OCI-LY7 (cell line): ENCODE data around the gene KCNMB2. TPM values are rescaled to one million over a fixed set of nuclear protein-coding genes. Genes with fewer than 3 reads are reported as not detected.
A peak's percentile ranks its signal among the peaks of the same experiment; 100 is the strongest.
"Not testable (repeated sequence)": the region's sequence is repeated elsewhere in the genome, so short reads cannot be mapped to it uniquely, and the experiment has no call there.

Experiments
- BruUV-seq: library from RNA; stranded (reverse); fragments of 400-500 nt; replicated peaks from 2 replicates; lab custom pipeline; 2021; lab: Mats Ljungman, UMichigan
- CTCF ChIA-PET: fragments of 300-600 bp; sonication (Branson Sonifier 250); formaldehyde crosslinking; loops from one replicate; lab custom pipeline; 2022; ENCODE audit warnings: antibody characterized with exemption; ENCODE audit not compliant: unreplicated experiment; lab: Charles Lee
- POLR2A ChIA-PET: fragments of 300-600 bp; sonication (Branson Sonifier 250); formaldehyde crosslinking; loops from one replicate; lab custom pipeline; 2022; ENCODE audit warnings: antibody characterized with exemption; lab: Charles Lee
- DNase-seq: peaks from one replicate; pipeline ENCODE4 v3.0.0-alpha.2; 2015; ENCODE audit warnings: low spot score
- H2AFZ ChIP-seq: fragments of 200-600 bp; sonication (generic), shearing (Covaris generic); 2 replicates; pipeline ENCODE4 v1.6.1; 2014; ENCODE audit warnings: mild to moderate bottlenecking, antibody characterized with exemption, low read length, moderate library complexity
- H3K27ac ChIP-seq: fragments of 200-600 bp; sonication (generic); 2 replicates; pipeline ENCODE4 v1.5.1; 2014; ENCODE audit warnings: mixed run types, low read depth, mild to moderate bottlenecking, moderate library complexity, low read length, inconsistent platforms; ENCODE audit not compliant: poor library complexity, severe bottlenecking
- H3K36me3 ChIP-seq: fragments of 200-600 bp; sonication (generic); 2 replicates; pipeline ENCODE4 v1.6.1; 2014; ENCODE audit warnings: mild to moderate bottlenecking, antibody characterized with exemption, low read length, moderate library complexity, mixed read lengths; ENCODE audit not compliant: insufficient read depth
- H3K4me1 ChIP-seq: fragments of 200-600 bp; sonication (generic); 2 replicates; pipeline ENCODE4 v1.5.1; 2014; ENCODE audit warnings: mild to moderate bottlenecking, low read length; ENCODE audit not compliant: insufficient read depth, poor library complexity, severe bottlenecking
- H3K4me2 ChIP-seq: fragments of 200-600 bp; sonication (generic); 2 replicates; pipeline ENCODE4 v1.6.1; 2014; ENCODE audit warnings: mild to moderate bottlenecking, low read length
- H3K4me3 ChIP-seq: fragments of 200-600 bp; sonication (generic); 2 replicates; pipeline ENCODE4 v1.5.1; 2014; ENCODE audit warnings: mild to moderate bottlenecking, low read depth, low read length; ENCODE audit not compliant: poor library complexity, severe bottlenecking
- H3K79me2 ChIP-seq: fragments of 200-600 bp; sonication (generic); 2 replicates; pipeline ENCODE4 v1.6.1; 2016; ENCODE audit warnings: low read depth, mild to moderate bottlenecking, low read length, moderate library complexity, mixed read lengths; ENCODE audit not compliant: insufficient read depth
- H3K9me2 ChIP-seq: fragments of 200-600 bp; sonication (generic); 2 replicates; pipeline ENCODE4 v1.6.1; 2016; ENCODE audit warnings: mild to moderate bottlenecking, low read length, mixed read lengths; ENCODE audit not compliant: insufficient read depth
- H3K9me3 ChIP-seq: fragments of 200-600 bp; sonication (generic); 2 replicates; pipeline ENCODE4 v1.6.1; 2014; ENCODE audit warnings: mild to moderate bottlenecking, mixed run types, low read length, mixed read lengths
- H4K20me1 ChIP-seq: fragments of 200-600 bp; sonication (generic); 2 replicates; pipeline ENCODE4 v1.6.1; 2014; ENCODE audit warnings: mild to moderate bottlenecking, antibody characterized with exemption, low read length, moderate library complexity, mixed read lengths; ENCODE audit not compliant: insufficient read depth
- CTCF ChIP-seq: fragments of 200-600 bp; sonication (generic); conservative IDR thresholded peaks from 2 replicates; pipeline ENCODE4 v1.5.1; 2014; ENCODE audit warnings: mild to moderate bottlenecking, antibody characterized with exemption, low read length, moderate library complexity, mixed read lengths
- EZH2phosphoT487 ChIP-seq: fragments of 200-600 bp; sonication (generic); IDR thresholded peaks from 2 replicates; pipeline ENCODE4 v1.6.1; 2018; ENCODE audit warnings: low read depth, borderline replicate concordance, mild to moderate bottlenecking, mixed run types, antibody characterized with exemption, low read length, moderate library complexity, mixed read lengths
- intact Hi-C: fragments of 100-400 bp; cut with micrococcal nuclease; formaldehyde crosslinking; loops from one replicate; pipeline ENCODE4 v1.10.0; 2022; ENCODE audit not compliant: unreplicated experiment
- total RNA-seq, 2 experiments: library from RNA; depleted of rRNA in 1 of 2; stranded (reverse); fragments of >200 nt in 1 of 2; shearing (Covaris generic) in 1 of 2; gene quantifications; 2 replicates each; pipeline ENCODE4 v1.2.3, GENCODE V29; 2014 to 2022

KCNMB2 gene
- total RNA-seq, 2 experiments from 2014 or later, result not detected

- no TSS peak for BruUV-seq
- H3K9me2 ChIP-seq, result no peaks in the 10 kb centered on the region
- H3K4me2 ChIP-seq, result no peak overlapping the region
- no peaks in the 10 kb centered on the region for H3K9me3 ChIP-seq
- H4K20me1 ChIP-seq, result no peaks in the 10 kb centered on the region
- no peaks in the 10 kb centered on the region for H3K36me3 ChIP-seq
- no peak overlapping the region for H3K4me3 ChIP-seq
- H2AFZ ChIP-seq, result no peak overlapping the region
- H3K27ac ChIP-seq, result no peak overlapping the region
- ChIA-PET CTCF (no interaction called here), POLR2A (no interaction called here)
- DNase-seq, result no peak
- TF ChIP-seq CTCF (no peak), EZH2phosphoT487 (no peak)
- no peaks in the 10 kb centered on the region for H3K79me2 ChIP-seq
- intact Hi-C loops, result no loop called here
- no peaks in the 10 kb centered on the region for H3K4me1 ChIP-seq
Observed at GRCh38 chr3:178743297-178743696, 207.1 kb downstream of the KCNMB2 start.

- H3K4me1 ChIP-seq, CTCF ChIA-PET, H3K9me3 ChIP-seq, H3K4me3 ChIP-seq, intact Hi-C loops, H2AFZ ChIP-seq, H4K20me1 ChIP-seq, H3K36me3 ChIP-seq, H3K27ac ChIP-seq, H3K79me2 ChIP-seq, H3K9me2 ChIP-seq, H3K4me2 ChIP-seq, BruUV-seq: not testable (repeated sequence)
- POLR2A ChIA-PET, result interaction anchor here (1.0 kb wide), 1 partner anchor 19 kb away, joined by 3 read pairs; no protein-coding TSS in a partner anchor
- TF ChIP-seq CTCF, result peak; percentile 22; the same call in 1 of the 2 replicates
- DNase-seq, result peak; percentile 1
Observed at GRCh38 chr3:178745861-178746655, 209.8 kb downstream of the KCNMB2 start.

GRCh38 chr3:178748874-178749273, 212.6 kb downstream of the KCNMB2 start:
- H3K27ac ChIP-seq, result no peak overlapping the region
- H3K9me3 ChIP-seq, result no peaks in the 10 kb centered on the region
- no peak overlapping the region for H3K4me2 ChIP-seq
- H2AFZ ChIP-seq, result no peak overlapping the region
- CTCF ChIA-PET, result no interaction called here
- no TSS peak for BruUV-seq
- POLR2A ChIA-PET, result interaction anchor here (0.6 kb wide), 1 partner anchor 1258 kb away, joined by 3 read pairs; no protein-coding TSS in a partner anchor
- no peaks in the 10 kb centered on the region for H3K4me1 ChIP-seq
- intact Hi-C loops, result no loop called here
- H3K79me2 ChIP-seq, result no peaks in the 10 kb centered on the region
- TF ChIP-seq CTCF (no peak), EZH2phosphoT487 (no peak)
- no peaks in the 10 kb centered on the region for H4K20me1 ChIP-seq
- H3K4me3 ChIP-seq, result no peak overlapping the region
- no peak for DNase-seq
- H3K9me2 ChIP-seq, result no peaks in the 10 kb centered on the region
- no peaks in the 10 kb centered on the region for H3K36me3 ChIP-seq
